GM12878 (cell line): ENCODE results near the gene PDE3B. TPM values are rescaled to one million over a fixed set of nuclear protein-coding genes. Genes with fewer than 3 reads are reported as not detected.

Source experiments
- ATAC-seq: fragments of 200-7000 bp; cut with Tn5 transposase; 3 replicates; pipeline ENCODE4 v1.9.1; 2020; ENCODE audit warnings: mild to moderate bottlenecking, moderate library complexity
- BruUV-seq: library from RNA; stranded (reverse); fragments of 400-500 nt; replicated peaks from 2 replicates; lab custom pipeline; 2021; lab: Mats Ljungman, UMichigan
- CTCF ChIA-PET: fragments of 300-600 bp; sonication (Branson Sonifier 250); formaldehyde crosslinking; extraction: SDS; loops from one replicate; lab custom pipeline; 2021; ENCODE audit warnings: inconsistent platforms; lab: Yijun Ruan, JAX
- POLR2A ChIA-PET: fragments of 350-600 bp; formaldehyde crosslinking; extraction: SDS; loops from one replicate; lab custom pipeline; 2021; ENCODE audit warnings: inconsistent platforms; lab: Charles Lee
- RAD21 ChIA-PET: fragments of 300-600 bp; sonication (Branson Sonifier 250); formaldehyde crosslinking; loops from one replicate; lab custom pipeline; 2023; ENCODE audit warnings: antibody characterized with exemption; ENCODE audit not compliant: unreplicated experiment; lab: Charles Lee
- SMC1A ChIA-PET: fragments of 300-600 bp; sonication (Branson Sonifier 250); formaldehyde crosslinking; loops from one replicate; lab custom pipeline; 2023; ENCODE audit not compliant: unreplicated experiment, uncharacterized antibody; lab: Charles Lee
- DNase-seq: peaks from one replicate; pipeline ENCODE4 v3.0.0-alpha.2; 2011; ENCODE audit warnings: low read depth, low spot score
- FAIRE-seq: peaks from 3 replicates; lab custom pipeline; 2011; peaks lifted over from hg19 to GRCh38; lab: Jason Lieb, UNC
- H2AFZ ChIP-seq: 2 replicates; pipeline ENCODE4 v1.6.0; 2011; ENCODE audit warnings: low read depth, low read length, control low read depth; ENCODE audit not compliant: control insufficient read depth
- H3K27ac ChIP-seq: 2 replicates; pipeline ENCODE4 v1.5.1; 2011; ENCODE audit warnings: control low read depth; ENCODE audit not compliant: control insufficient read depth, insufficient read depth
- H3K27me3 ChIP-seq, 2 experiments: replicated peaks in 1 of 2; 2 replicates each; pipeline versions ENCODE4 v1.6.0 to v1.6.1; 2011; ENCODE audit warnings: low read length in 1 of 2; ENCODE audit not compliant: control insufficient read depth in 2 of 2, insufficient read depth in 2 of 2
- H3K36me3 ChIP-seq, 2 experiments: 2 replicates each; pipeline ENCODE4 v1.5.1; 2011; ENCODE audit warnings: low read length in 1 of 2; ENCODE audit not compliant: control insufficient read depth in 2 of 2, insufficient read depth in 2 of 2
- H3K4me1 ChIP-seq: 2 replicates; pipeline ENCODE4 v1.6.1; 2011; ENCODE audit warnings: mild to moderate bottlenecking, low read length, moderate library complexity, mixed read lengths; ENCODE audit not compliant: control insufficient read depth, insufficient read depth
- H3K4me2 ChIP-seq: 2 replicates; pipeline ENCODE4 v1.6.0; 2011; ENCODE audit warnings: control low read depth; ENCODE audit not compliant: control insufficient read depth, insufficient read depth
- H3K4me3 ChIP-seq: fragments of 200-600 bp; sonication (generic); 2 replicates; pipeline ENCODE4 v1.5.1; 2016
- H3K79me2 ChIP-seq: 2 replicates; pipeline ENCODE4 v1.6.0; 2011; ENCODE audit warnings: low read length; ENCODE audit not compliant: control insufficient read depth, insufficient read depth
- H3K9ac ChIP-seq: 2 replicates; pipeline ENCODE4 v1.8.0; 2011; ENCODE audit warnings: low read length, control low read depth, mixed read lengths; ENCODE audit not compliant: control insufficient read depth, insufficient read depth
- H3K9me3 ChIP-seq: replicated peaks from 3 replicates; pipeline ENCODE4 v1.5.1; 2011; ENCODE audit warnings: mild to moderate bottlenecking, low read length; ENCODE audit not compliant: control insufficient read depth, insufficient read depth
- H4K20me1 ChIP-seq: 2 replicates; pipeline ENCODE4 v1.6.0; 2011; ENCODE audit not compliant: control insufficient read depth, insufficient read depth
- BCL11A ChIP-seq: IDR thresholded peaks from 2 replicates; pipeline ENCODE4 v1.6.1; 2011; ENCODE audit warnings: low read depth, low read length
- CBX3 ChIP-seq: fragments of 200-600 bp; sonication (generic); IDR thresholded peaks from 2 replicates; pipeline ENCODE4 v1.6.1; 2016; ENCODE audit warnings: low read depth, borderline replicate concordance
- CBX5 ChIP-seq: sonication (generic); IDR thresholded peaks from 2 replicates; pipeline ENCODE4 v1.6.1; 2016; ENCODE audit warnings: low read depth, moderate library complexity, mild to moderate bottlenecking, inconsistent platforms
- E2F4 ChIP-seq: IDR thresholded peaks from 2 replicates; pipeline ENCODE4 v1.6.1; 2012; ENCODE audit warnings: low read depth, low read length, improper control_type of control experiment
- HDAC6 ChIP-seq: fragments of 200-600 bp; sonication (generic); IDR thresholded peaks from one replicate; pipeline ENCODE4 v1.8.0; 2017; ENCODE audit warnings: antibody characterized with exemption; ENCODE audit not compliant: unreplicated experiment
- HSF1 ChIP-seq: fragments of 150-350 bp; IDR thresholded peaks from 2 replicates; pipeline ENCODE4 v1.6.1; 2014; ENCODE audit warnings: mild to moderate bottlenecking, low read depth, low read length
- KLF5 ChIP-seq: fragments of 450-650 bp; IDR thresholded peaks from 2 replicates; pipeline ENCODE4 v1.6.1; 2014; ENCODE audit warnings: mild to moderate bottlenecking; ENCODE audit not compliant: partially characterized antibody
- PBX3 ChIP-seq: IDR thresholded peaks from 2 replicates; pipeline ENCODE4 v1.6.1; 2011; ENCODE audit warnings: mild to moderate bottlenecking, low read depth, low read length, moderate library complexity; ENCODE audit not compliant: insufficient replicate concordance
- POLR2AphosphoS5 ChIP-seq: IDR thresholded peaks from 2 replicates; pipeline ENCODE4 v1.6.1; 2011; ENCODE audit warnings: mild to moderate bottlenecking, low read length, inconsistent platforms
- POU2F2 ChIP-seq: IDR thresholded peaks from 3 replicates; pipeline ENCODE4 v1.6.1; 2011; ENCODE audit warnings: low read depth, mild to moderate bottlenecking, low read length, borderline replicate concordance
- RAD51 ChIP-seq: fragments of 450-650 bp; IDR thresholded peaks from 2 replicates; pipeline ENCODE4 v1.6.1; 2016; ENCODE audit warnings: moderate library complexity, mild to moderate bottlenecking, inconsistent platforms
- RELA ChIP-seq: fragments of 450-650 bp; IDR thresholded peaks from 2 replicates; pipeline ENCODE4 v1.8.0; 2014; ENCODE audit warnings: borderline replicate concordance; ENCODE audit not compliant: partially characterized antibody
- SMARCA5 ChIP-seq: fragments of 450-650 bp; IDR thresholded peaks from 2 replicates; pipeline ENCODE4 v1.6.1; 2017; ENCODE audit warnings: mild to moderate bottlenecking
- SRF ChIP-seq, 2 experiments: IDR thresholded peaks; 2 replicates each; pipeline ENCODE4 v1.6.1; 2011; ENCODE audit warnings: low read depth in 2 of 2, low read length in 2 of 2, mild to moderate bottlenecking in 1 of 2, moderate library complexity in 1 of 2
- ZNF384 ChIP-seq: IDR thresholded peaks from 2 replicates; pipeline ENCODE4 v1.6.1; 2012; ENCODE audit warnings: low read depth, mild to moderate bottlenecking, low read length, improper control_type of control experiment, borderline replicate concordance
- WGBS: methylation state at CpG from one replicate; pipeline ENCODE4 v1.1.6; 2016; ENCODE audit warnings: low lambda C conversion rate; ENCODE audit not compliant: insufficient replicate concordance, insufficient coverage; ENCODE audit errors: missing lambda C conversion rate; 5-methylcytosine and 5-hydroxymethylcytosine counted together
- in situ Hi-C: fragments of 300-500 bp; cut with MboI; formaldehyde crosslinking; loops from 9 replicates; pipeline ENCODE4 v1.14.3; 2018; ENCODE audit warnings: mixed read lengths
- intact Hi-C: fragments of 100-400 bp; cut with micrococcal nuclease; formaldehyde crosslinking; loops from one replicate; pipeline ENCODE4 v1.14.2; 2022; ENCODE audit not compliant: unreplicated experiment
- polyA plus RNA-seq, 11 experiments: library from polyadenylated mRNA; depleted of rRNA in 4 of 11; unstranded in 6 of 11; stranded (reverse) in 5 of 11; fragments of >200 nt; fragmentation: Nextera tagmentation in 4 of 11; fragmentation: Illumina TruSeq in 1 of 11; extraction: Ambion mirVana in 4 of 11; extraction: Trizol in 1 of 11; gene quantifications; 1 replicate in 1 of 11; 2 replicates in 10 of 11; pipeline versions ENCODE4 v1.2.1 to v1.2.3, GENCODE V29; 2011 to 2016; ENCODE audit warnings: inconsistent platforms in 2 of 11, missing spikeins in 2 of 11, low read depth in 1 of 11
- total RNA-seq, 4 experiments: library from RNA; depleted of rRNA in 3 of 4; stranded (reverse); fragments of >200 nt in 3 of 4; fragmentation: Illumina TruSeq in 1 of 4; extraction: Trizol in 1 of 4; gene quantifications; 2 replicates each; pipeline versions ENCODE4 v1.2.1 to v1.2.3, GENCODE V29; 2013 to 2021
- TF ChIP-seq, protein P1 (sequence below): fragments of 450-650 bp; IDR thresholded peaks from 2 replicates; pipeline ENCODE4 v1.6.1; 2018; ENCODE audit warnings: borderline replicate concordance, mild to moderate bottlenecking; ENCODE audit not compliant: partially characterized antibody

The PDE3B gene
- total and polyA plus RNA-seq, 10 of the 15 experiments (the other 5 are each of a cell fraction or from before 2014, with no cell fraction given): 0.04 to 3.1 (median 1.9) TPM

DNA sequence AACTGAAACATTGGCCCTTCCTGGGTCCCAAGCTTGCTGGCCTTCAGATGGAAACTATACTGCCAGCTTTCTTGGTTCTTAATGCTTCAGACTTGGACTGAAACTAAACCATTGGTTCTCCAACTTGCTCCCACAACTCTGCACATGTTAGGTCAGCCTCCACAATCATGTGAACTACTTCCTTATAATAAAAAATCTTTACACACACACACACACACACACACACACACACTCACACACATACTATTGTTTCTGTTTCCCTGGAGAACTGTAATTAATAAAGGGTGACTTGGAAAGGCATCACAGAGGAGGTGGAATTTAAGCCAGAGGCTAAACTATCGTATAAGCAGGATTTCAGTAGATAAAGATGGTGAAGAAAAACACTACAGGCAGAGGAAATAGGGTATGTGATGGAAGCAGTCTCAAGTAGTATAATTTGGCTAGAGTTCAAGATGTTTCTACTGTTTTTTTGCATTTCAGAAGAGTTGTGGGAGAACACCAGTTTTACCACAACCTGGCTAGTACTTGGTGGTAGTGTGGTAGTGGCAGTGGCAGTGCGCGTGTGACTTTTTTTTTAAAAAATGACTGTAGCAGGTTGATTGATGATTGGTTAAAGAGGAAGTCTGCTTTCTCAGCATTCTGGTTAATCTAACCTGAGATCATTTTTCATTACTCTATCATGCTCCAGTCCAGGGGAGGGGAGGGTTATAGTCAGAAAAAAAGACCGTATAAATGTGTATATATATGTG is 70.1 kb downstream of the PDE3B start:
- ChIA-PET SMC1A (no interaction called here), RAD21 (no interaction called here), POLR2A (no interaction called here)
- H3K4me2 ChIP-seq: no peak overlapping the region
- no peak overlapping the region for H3K9ac ChIP-seq
- H3K4me3 ChIP-seq: no peak overlapping the region
- in situ Hi-C loops: no loop called here
- no peak overlapping the region for H2AFZ ChIP-seq
- H4K20me1 ChIP-seq: no peaks in the 10 kb centered on the region
- DNase-seq: no peak
- FAIRE-seq: no peak
- H3K9me3 ChIP-seq: no peaks in the 10 kb centered on the region
- no peaks in the 10 kb centered on the region for H3K36me3 ChIP-seq
- no peaks in the 10 kb centered on the region for H3K4me1 ChIP-seq
- no peaks in the 10 kb centered on the region for H3K79me2 ChIP-seq
- TF ChIP-seq, protein P1, sequence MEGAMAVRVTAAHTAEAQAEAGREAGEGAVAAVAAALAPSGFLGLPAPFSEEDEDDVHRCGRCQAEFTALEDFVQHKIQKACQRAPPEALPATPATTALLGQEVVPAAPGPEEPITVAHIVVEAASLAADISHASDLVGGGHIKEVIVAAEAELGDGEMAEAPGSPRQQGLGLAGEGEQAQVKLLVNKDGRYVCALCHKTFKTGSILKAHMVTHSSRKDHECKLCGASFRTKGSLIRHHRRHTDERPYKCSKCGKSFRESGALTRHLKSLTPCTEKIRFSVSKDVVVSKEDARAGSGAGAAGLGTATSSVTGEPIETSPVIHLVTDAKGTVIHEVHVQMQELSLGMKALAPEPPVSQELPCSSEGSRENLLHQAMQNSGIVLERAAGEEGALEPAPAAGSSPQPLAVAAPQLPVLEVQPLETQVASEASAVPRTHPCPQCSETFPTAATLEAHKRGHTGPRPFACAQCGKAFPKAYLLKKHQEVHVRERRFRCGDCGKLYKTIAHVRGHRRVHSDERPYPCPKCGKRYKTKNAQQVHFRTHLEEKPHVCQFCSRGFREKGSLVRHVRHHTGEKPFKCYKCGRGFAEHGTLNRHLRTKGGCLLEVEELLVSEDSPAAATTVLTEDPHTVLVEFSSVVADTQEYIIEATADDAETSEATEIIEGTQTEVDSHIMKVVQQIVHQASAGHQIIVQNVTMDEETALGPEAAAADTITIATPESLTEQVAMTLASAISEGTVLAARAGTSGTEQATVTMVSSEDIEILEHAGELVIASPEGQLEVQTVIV: no peak
- TF ChIP-seq CBX5: no peak
- no peak for TF ChIP-seq HSF1
- no peak for TF ChIP-seq POU2F2
- TF ChIP-seq CBX3: no peak
- TF ChIP-seq HDAC6: no peak
- no peak for TF ChIP-seq SMARCA5
- TF ChIP-seq E2F4: no peak
- TF ChIP-seq RAD51: no peak
- TF ChIP-seq PBX3: no peak
- TF ChIP-seq KLF5: no peak
- no peak for TF ChIP-seq SRF (IDR thresholded peaks at IDR 0.05; ENCODE audit: low read depth in 2 of 2, low read length in 2 of 2)
- no peak for TF ChIP-seq RELA
- no peak for TF ChIP-seq POLR2AphosphoS5
- no peak for TF ChIP-seq BCL11A
- no peak for TF ChIP-seq ZNF384
- TF ChIP-seq, all 136 proteins: peak for 0
- no peak for ATAC-seq
- 61% methylated on average over 4 of the region's 4 CpGs for WGBS
- intact Hi-C loops: no loop called here
- CTCF ChIA-PET: no interaction called here
- no peaks in the 10 kb centered on the region for H3K27me3 ChIP-seq
- BruUV-seq: no TSS peak
- H3K27ac ChIP-seq: no peak overlapping the region
